ENCODE results near the gene C17orf50.

C17orf50 gene

DNA sequence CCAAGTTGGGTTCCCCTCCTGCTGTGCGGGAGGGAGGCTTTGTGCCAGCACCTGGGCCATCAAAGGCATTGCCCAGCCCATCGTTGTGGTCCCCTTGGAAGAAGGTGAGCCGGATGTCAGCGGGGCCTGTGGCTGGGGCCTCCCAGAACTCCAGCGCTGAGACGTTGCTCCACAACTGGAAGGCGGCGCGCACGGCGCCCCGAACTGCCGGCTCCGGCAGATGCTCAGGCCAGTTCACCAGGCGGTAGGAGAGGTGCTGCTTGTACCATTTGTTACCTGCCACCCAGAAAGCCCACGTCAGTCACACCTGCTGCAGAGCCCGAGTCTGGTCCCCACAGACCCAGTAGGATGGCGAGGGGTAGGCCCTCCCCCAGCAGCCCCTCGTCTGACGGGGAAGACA, 12.4 kb downstream of the C17orf50 start:
- Histone ChIP-seq H3K27ac (ENCODE audit: low read length) (peak overlapping the region; percentile 99), H3K36me3 (ENCODE audit: control insufficient read depth in 2 of 2, insufficient read depth in 2 of 2, low read length in 2 of 2) (peaks cover 3 to 5% of the 10 kb centered on the region in 2 donors), H3K27me3 (ENCODE audit: control insufficient read depth in 1 of 2, insufficient read depth in 2 of 2, low read length in 2 of 2) (no peaks in the 10 kb centered on the region), H3K4me1 (ENCODE audit: control insufficient read depth, insufficient read depth, low read length) (peaks cover 42% of the 10 kb centered on the region), H3K4me3 (ENCODE audit: low read length in 2 of 2) (no peak overlapping the region), H3K9me3 (ENCODE audit: control insufficient read depth in 2 of 2, low read length in 2 of 2) (no peaks in the 10 kb centered on the region), H3K9ac (ENCODE audit: low read length in 2 of 2) (peak overlapping the region; percentile 34 to 64)

DNA sequence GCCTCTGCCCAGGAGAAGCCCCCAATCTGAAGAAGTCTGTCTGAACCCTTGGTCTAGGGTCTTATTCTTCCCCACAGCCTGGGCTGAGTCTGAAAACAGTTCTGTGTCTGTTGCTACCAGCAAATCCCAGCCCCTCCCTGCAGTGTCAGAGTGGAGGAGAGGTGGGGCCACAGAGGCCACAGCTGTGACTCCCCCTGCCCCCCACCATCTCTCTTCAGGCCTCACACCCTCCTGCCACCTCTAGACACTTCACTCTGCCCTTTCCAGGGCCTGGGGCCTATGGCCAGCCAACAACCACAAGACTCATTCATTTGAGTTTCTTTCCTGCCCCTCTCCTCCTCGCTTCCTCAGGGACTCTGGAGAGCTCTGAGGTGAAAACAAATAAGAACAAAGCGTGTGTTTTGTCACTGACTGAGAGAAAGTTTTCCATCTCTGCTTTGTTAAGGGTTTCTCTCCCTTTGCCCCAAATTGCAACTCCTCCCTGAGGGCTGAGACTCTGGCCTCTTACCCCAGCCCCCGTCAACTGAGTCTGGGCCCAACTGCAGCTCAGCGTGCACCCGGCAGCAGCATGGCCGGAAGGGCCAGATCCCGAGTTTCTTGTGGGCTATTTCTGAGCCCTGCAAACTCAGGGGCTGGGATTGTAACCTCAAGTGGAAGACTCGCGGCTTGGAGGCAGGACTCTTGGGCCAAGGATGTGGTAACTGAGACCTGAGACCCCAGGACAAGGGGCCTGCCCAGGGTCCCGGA, 13.2 kb downstream of the C17orf50 start:
- H3K9ac ChIP-seq (ENCODE audit: low read length in 2 of 2) = peak overlapping the region; percentile 34 to 64
- H3K36me3 ChIP-seq (ENCODE audit: control insufficient read depth in 2 of 2, insufficient read depth in 2 of 2, low read length in 2 of 2) = peaks cover 3 to 5% of the 10 kb centered on the region in 2 donors
- H3K4me3 ChIP-seq (ENCODE audit: low read length in 2 of 2) = peak overlapping the region in 1 of 2 donors; percentile 3
- peak overlapping the region; percentile 99 for H3K27ac ChIP-seq (ENCODE audit: low read length)
- no peaks in the 10 kb centered on the region for H3K9me3 ChIP-seq (ENCODE audit: control insufficient read depth in 2 of 2, low read length in 2 of 2)
- H3K27me3 ChIP-seq (ENCODE audit: control insufficient read depth in 1 of 2, insufficient read depth in 2 of 2, low read length in 2 of 2) = no peaks in the 10 kb centered on the region
- peaks cover 44% of the 10 kb centered on the region for H3K4me1 ChIP-seq (ENCODE audit: control insufficient read depth, insufficient read depth, low read length)

DNA sequence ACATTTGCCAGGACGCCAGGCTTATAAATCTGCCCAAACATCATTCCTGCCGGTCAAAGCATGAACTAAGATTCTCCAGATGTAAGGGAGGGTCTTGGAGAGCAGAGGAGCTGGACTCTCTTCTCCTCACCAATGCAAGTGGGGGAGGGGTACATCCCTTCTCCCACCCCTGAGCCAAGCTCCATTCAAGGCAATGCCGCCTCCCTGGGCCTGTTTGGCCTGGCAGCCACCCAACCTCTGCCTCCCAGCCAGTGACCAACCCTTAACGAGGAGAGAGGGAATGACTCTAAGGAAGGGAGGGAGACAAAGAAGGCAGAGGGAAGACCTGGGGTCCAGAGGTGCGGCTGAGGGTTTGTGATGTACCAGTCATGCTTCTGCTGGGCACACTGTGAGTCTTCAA, 13.8 kb downstream of the C17orf50 start:
- Histone ChIP-seq H3K4me3 (ENCODE audit: low read length in 2 of 2) (peak overlapping the region; percentile 31 to 68), H3K27me3 (ENCODE audit: control insufficient read depth in 1 of 2, insufficient read depth in 2 of 2, low read length in 2 of 2) (no peaks in the 10 kb centered on the region), H3K9me3 (ENCODE audit: control insufficient read depth in 2 of 2, low read length in 2 of 2) (no peaks in the 10 kb centered on the region), H3K36me3 (ENCODE audit: control insufficient read depth in 2 of 2, insufficient read depth in 2 of 2, low read length in 2 of 2) (peaks cover 6 to 7% of the 10 kb centered on the region in 2 donors), H3K9ac (ENCODE audit: low read length in 2 of 2) (peak overlapping the region; percentile 80), H3K27ac (ENCODE audit: low read length) (peak overlapping the region; percentile 99), H3K4me1 (ENCODE audit: control insufficient read depth, insufficient read depth, low read length) (peaks cover 44% of the 10 kb centered on the region)

DNA sequence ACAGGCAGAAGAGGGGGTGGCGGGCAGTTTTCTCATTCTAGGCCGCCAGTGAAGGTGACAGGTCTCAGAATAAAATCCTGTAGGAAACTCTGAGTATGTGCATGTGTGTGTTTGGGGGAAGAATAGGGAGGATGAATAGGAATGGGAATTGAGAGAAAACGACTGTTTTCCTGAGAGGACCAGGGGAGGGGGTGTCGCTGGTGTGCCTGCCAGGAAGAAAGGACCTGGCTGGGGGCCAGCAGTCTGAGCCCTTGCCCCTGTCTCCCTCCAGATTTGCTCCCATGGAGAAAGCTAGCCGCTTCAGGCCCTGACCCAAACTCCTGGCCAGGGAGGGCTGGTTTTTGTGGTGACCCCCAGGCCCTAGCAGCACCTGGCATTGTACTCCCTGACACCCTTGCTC, 14.4 kb downstream of the C17orf50 start:
- no peaks in the 10 kb centered on the region for H3K9me3 ChIP-seq (ENCODE audit: control insufficient read depth in 2 of 2, low read length in 2 of 2)
- H3K4me3 ChIP-seq (ENCODE audit: low read length in 2 of 2) = peak overlapping the region; percentile 31 to 68
- peak overlapping the region; percentile 99 for H3K27ac ChIP-seq (ENCODE audit: low read length)
- H3K4me1 ChIP-seq (ENCODE audit: control insufficient read depth, insufficient read depth, low read length) = peaks cover 44% of the 10 kb centered on the region
- H3K27me3 ChIP-seq (ENCODE audit: control insufficient read depth in 1 of 2, insufficient read depth in 2 of 2, low read length in 2 of 2) = no peaks in the 10 kb centered on the region
- peak overlapping the region; percentile 80 for H3K9ac ChIP-seq (ENCODE audit: low read length in 2 of 2)
- H3K36me3 ChIP-seq (ENCODE audit: control insufficient read depth in 2 of 2, insufficient read depth in 2 of 2, low read length in 2 of 2) = peaks cover 7 to 9% of the 10 kb centered on the region in 2 donors

DNA sequence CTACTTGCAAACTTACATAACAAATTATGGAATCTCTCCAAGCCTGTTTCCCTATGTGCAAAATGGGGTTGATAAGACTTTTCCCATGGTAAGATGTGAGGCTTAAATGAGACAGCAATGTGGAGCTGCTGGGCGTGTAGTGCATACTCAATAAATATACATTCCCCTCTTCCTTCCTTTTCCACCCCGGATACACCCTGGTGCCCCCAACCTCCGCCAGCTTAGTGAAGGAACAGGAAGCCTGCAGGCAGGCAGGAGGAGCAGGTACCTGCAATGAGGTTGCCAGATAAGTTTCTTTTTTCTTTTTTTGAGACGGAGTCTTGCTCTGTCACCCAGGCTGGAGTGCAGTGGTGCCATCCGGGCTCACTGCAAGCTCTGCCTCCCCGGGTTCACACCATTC, 14.9 kb downstream of the C17orf50 start:
- Histone ChIP-seq H3K4me3 (ENCODE audit: low read length in 2 of 2) (peak overlapping the region; percentile 31 to 68), H3K4me1 (ENCODE audit: control insufficient read depth, insufficient read depth, low read length) (peaks cover 44% of the 10 kb centered on the region), H3K9me3 (ENCODE audit: control insufficient read depth in 2 of 2, low read length in 2 of 2) (no peaks in the 10 kb centered on the region), H3K36me3 (ENCODE audit: control insufficient read depth in 2 of 2, insufficient read depth in 2 of 2, low read length in 2 of 2) (peaks cover 7 to 9% of the 10 kb centered on the region in 2 donors), H3K9ac (ENCODE audit: low read length in 2 of 2) (peak overlapping the region; percentile 80), H3K27ac (ENCODE audit: low read length) (peak overlapping the region; percentile 99), H3K27me3 (ENCODE audit: control insufficient read depth in 1 of 2, insufficient read depth in 2 of 2, low read length in 2 of 2) (no peaks in the 10 kb centered on the region)

DNA sequence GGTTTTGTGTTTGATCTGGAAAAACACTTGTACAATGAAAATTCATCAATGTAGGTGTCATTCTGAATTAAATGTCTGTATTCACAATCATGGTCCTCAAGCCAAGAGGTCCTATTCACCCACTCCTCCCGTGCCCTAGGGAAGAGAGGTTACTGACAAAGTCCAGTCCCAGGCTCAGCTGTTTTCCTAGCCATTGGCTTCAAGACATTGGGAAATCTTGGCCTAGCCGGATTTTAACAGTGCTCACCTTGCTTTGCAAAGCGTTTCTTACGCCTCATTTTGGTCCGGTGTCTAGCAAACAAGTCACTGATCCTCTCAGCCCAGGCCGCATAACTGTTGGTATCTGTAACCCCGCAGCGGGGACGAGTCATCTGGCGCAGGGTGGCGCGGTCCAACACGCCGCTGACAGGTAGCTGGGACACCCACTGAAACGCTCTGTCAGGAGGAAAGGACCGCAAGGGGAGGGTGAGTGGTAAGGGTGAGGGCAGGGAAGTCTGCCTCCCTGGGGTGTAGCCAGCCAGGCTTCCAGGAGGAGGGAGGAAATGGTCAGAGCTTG, 18.0 kb downstream of the C17orf50 start:
- Histone ChIP-seq H3K27me3 (ENCODE audit: control insufficient read depth in 1 of 2, insufficient read depth in 2 of 2, low read length in 2 of 2) (no peaks in the 10 kb centered on the region), H3K27ac (ENCODE audit: low read length) (no peak overlapping the region), H3K9ac (ENCODE audit: low read length in 2 of 2) (no peak overlapping the region), H3K9me3 (ENCODE audit: control insufficient read depth in 2 of 2, low read length in 2 of 2) (no peaks in the 10 kb centered on the region), H3K36me3 (ENCODE audit: control insufficient read depth in 2 of 2, insufficient read depth in 2 of 2, low read length in 2 of 2) (peaks cover 7 to 9% of the 10 kb centered on the region in 2 donors), H3K4me1 (ENCODE audit: control insufficient read depth, insufficient read depth, low read length) (peaks cover 30% of the 10 kb centered on the region), H3K4me3 (ENCODE audit: low read length in 2 of 2) (no peak overlapping the region)

DNA sequence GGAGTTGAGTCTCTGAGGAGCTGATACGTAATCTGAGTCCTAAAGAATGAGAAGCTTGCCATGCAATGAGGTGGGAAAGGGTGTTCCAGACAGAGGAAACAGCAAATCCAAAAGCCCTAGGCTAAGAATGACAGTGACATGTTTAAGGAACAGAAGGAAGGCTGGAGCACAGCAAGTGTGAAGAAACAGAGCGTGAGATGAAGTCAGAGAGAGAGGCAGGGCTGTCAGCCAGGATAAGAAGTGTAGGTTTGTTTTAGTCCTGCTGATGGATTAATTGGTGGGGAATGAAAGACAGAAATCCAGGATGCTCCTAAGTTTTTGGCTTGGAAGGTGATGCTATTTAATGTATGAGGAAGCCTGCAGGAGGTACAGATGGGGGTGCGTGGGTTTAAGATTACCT, 20.3 kb downstream of the C17orf50 start:
- Histone ChIP-seq H3K4me1 (ENCODE audit: control insufficient read depth, insufficient read depth, low read length) (peaks cover 26% of the 10 kb centered on the region), H3K9ac (ENCODE audit: low read length in 2 of 2) (no peak overlapping the region), H3K9me3 (ENCODE audit: control insufficient read depth in 2 of 2, low read length in 2 of 2) (no peaks in the 10 kb centered on the region), H3K27me3 (ENCODE audit: control insufficient read depth in 1 of 2, insufficient read depth in 2 of 2, low read length in 2 of 2) (no peaks in the 10 kb centered on the region), H3K4me3 (ENCODE audit: low read length in 2 of 2) (no peak overlapping the region), H3K27ac (ENCODE audit: low read length) (no peak overlapping the region), H3K36me3 (ENCODE audit: control insufficient read depth in 2 of 2, insufficient read depth in 2 of 2, low read length in 2 of 2) (peaks cover 7 to 9% of the 10 kb centered on the region in 2 donors)

DNA sequence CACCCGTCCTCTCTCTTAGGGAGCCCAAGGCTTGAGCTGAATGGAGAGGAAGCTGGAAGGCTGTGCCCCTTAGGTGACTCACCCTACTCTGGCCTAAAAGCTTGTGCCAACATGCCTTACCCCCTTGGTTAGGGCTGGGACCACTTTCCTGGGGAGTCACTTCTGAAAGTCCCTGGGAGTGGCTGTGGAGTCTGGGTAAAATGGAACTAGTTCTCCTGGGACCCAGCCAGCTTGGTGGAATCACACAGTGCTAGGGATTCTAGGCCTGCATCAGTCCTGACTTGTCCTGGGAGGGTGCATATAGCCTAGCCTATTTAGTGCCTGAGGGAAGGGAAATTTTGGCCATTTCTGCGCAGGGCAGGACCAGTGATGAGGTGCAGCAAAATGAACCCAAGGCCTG, 24.2 kb downstream of the C17orf50 start:
- Histone ChIP-seq H3K9ac (ENCODE audit: low read length in 2 of 2) (no peak overlapping the region), H3K4me3 (ENCODE audit: low read length in 2 of 2) (no peak overlapping the region), H3K27me3 (ENCODE audit: control insufficient read depth in 1 of 2, insufficient read depth in 2 of 2, low read length in 2 of 2) (no peaks in the 10 kb centered on the region), H3K4me1 (ENCODE audit: control insufficient read depth, insufficient read depth, low read length) (peaks cover 47% of the 10 kb centered on the region), H3K36me3 (ENCODE audit: control insufficient read depth in 2 of 2, insufficient read depth in 2 of 2, low read length in 2 of 2) (no peaks in the 10 kb centered on the region), H3K27ac (ENCODE audit: low read length) (no peak overlapping the region), H3K9me3 (ENCODE audit: control insufficient read depth in 2 of 2, low read length in 2 of 2) (no peaks in the 10 kb centered on the region)

DNA sequence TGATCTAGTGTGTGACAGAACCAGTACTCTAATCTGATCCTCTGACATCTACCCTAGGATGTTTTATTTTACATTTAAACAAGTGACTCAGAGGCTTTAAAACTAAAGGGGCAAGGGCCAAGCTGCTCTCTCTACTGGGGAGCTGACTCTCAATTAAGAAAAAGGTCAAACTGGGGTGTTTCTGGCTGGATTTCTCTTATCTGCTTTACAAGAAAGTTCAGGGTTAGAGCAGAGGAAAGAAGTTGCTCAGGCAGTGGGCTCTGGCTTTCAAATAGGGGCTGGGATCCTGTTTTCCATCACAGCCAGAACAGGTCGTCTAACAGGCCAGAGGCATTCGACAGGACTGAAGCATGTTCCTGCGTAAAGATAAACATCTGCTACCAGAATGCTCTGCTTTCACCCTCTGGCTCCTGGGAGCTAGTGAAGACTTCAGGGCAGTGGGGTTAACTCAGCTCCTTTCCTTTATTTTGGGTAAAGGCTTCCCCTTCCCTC, 26.3 kb downstream of the C17orf50 start:
- Histone ChIP-seq H3K9me3 (ENCODE audit: control insufficient read depth in 2 of 2, low read length in 2 of 2) (peaks cover 0 to 3% of the 10 kb centered on the region in 2 donors), H3K27me3 (ENCODE audit: control insufficient read depth in 1 of 2, insufficient read depth in 2 of 2, low read length in 2 of 2) (no peaks in the 10 kb centered on the region), H3K36me3 (ENCODE audit: control insufficient read depth in 2 of 2, insufficient read depth in 2 of 2, low read length in 2 of 2) (no peaks in the 10 kb centered on the region), H3K9ac (ENCODE audit: low read length in 2 of 2) (peak overlapping the region; percentile 34 to 51), H3K4me3 (ENCODE audit: low read length in 2 of 2) (no peak overlapping the region), H3K4me1 (ENCODE audit: control insufficient read depth, insufficient read depth, low read length) (peaks cover 48% of the 10 kb centered on the region), H3K27ac (ENCODE audit: low read length) (peak overlapping the region; percentile 84)

DNA sequence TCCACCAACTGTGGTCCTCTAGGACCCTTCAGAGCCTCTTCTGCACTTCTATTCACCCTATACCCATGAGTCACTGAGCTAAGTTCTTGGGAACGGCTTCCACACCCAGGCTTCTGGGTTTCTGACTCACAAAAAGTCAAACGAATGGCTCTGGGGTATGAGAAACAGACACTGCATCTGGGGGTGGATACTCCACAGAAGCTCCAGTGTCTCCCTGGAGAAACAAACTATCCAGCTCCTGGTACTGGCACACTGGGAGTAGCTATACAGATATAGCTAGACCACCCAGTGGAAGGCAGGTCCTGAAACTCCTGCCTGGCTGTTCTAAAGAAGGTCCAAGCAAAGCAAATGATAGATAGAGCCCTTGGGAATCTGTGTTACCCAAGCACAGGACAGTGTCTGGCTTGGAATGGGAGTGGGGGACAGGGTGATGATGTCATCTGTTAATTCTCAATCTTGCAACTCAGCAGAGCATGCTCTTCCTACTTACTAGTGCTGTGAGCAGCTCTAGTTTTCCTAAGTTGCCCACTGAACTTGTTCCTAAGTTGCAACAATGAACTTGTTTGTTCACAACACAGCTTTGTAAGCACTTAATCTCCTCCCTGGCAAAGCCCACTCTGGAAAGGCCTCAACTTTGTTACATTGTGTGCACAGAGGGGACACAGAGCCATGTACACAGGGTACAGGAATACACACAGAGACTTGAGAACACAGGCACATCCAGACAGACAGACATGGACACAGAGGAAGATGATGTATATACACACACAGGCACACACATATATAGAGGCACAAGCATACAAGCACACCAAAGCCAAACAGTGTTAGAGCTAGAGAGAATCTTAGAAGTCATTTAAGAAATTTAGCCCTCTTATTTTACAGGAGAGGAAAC, 28.0 kb downstream of the C17orf50 start:
- peak overlapping the region in 1 of 2 donors; percentile 8 for H3K4me3 ChIP-seq (ENCODE audit: low read length in 2 of 2)
- H3K27me3 ChIP-seq (ENCODE audit: control insufficient read depth in 1 of 2, insufficient read depth in 2 of 2, low read length in 2 of 2) = no peaks in the 10 kb centered on the region
- H3K36me3 ChIP-seq (ENCODE audit: control insufficient read depth in 2 of 2, insufficient read depth in 2 of 2, low read length in 2 of 2) = no peaks in the 10 kb centered on the region
- H3K9me3 ChIP-seq (ENCODE audit: control insufficient read depth in 2 of 2, low read length in 2 of 2) = peaks cover 0 to 7% of the 10 kb centered on the region in 2 donors
- H3K27ac ChIP-seq (ENCODE audit: low read length) = peak overlapping the region; percentile 84
- H3K4me1 ChIP-seq (ENCODE audit: control insufficient read depth, insufficient read depth, low read length) = peaks cover 57% of the 10 kb centered on the region
- H3K9ac ChIP-seq (ENCODE audit: low read length in 2 of 2) = peak overlapping the region; percentile 5 to 42
